Tibial nerve (tissue), 4 donors: Measurements from ENCODE around the gene ADH1C.

Experiments
- CTCF ChIP-seq, 5 experiments: fragments of 200-600 bp in 3 of 5; fragments of 450-650 bp in 2 of 5; sonication (generic) in 3 of 5; IDR thresholded peaks; one replicate each; pipeline ENCODE4 v1.5.1; 2016 to 2019; ENCODE audit warnings: antibody characterized with exemption in 5 of 5, mild to moderate bottlenecking in 3 of 5, moderate library complexity in 2 of 5
- EP300 ChIP-seq, 2 donors: sonication (generic); formaldehyde crosslinking; IDR thresholded peaks; one replicate each; pipeline ENCODE4 v1.6.1; 2017; ENCODE audit warnings: antibody characterized with exemption in 2 of 2, mild to moderate bottlenecking in 1 of 2
- POLR2A ChIP-seq, 2 donors: fragments of 450-650 bp; IDR thresholded peaks; one replicate each; pipeline ENCODE4 v1.6.1; 2017; ENCODE audit warnings: antibody characterized with exemption in 2 of 2, mild to moderate bottlenecking in 2 of 2, moderate library complexity in 2 of 2

GRCh38 chr4:99390055-99390454 lies 37.5 kb upstream of the ADH1C start:
- TF ChIP-seq CTCF (IDR thresholded peaks at IDR 0.05) = no peak
- no peak for TF ChIP-seq POLR2A (IDR thresholded peaks at IDR 0.05)
- TF ChIP-seq EP300 (IDR thresholded peaks at IDR 0.05) = no peak
